Vagina (tissue), 2 donors: ENCODE data around the gene ATP5PO. TPM values are rescaled to one million over a fixed set of nuclear protein-coding genes. Genes with fewer than 3 reads are reported as not detected.
"Not testable (repeated sequence)": the region's sequence is repeated elsewhere in the genome, so short reads cannot be mapped to it uniquely, and the experiment has no call there.

Experiments
- DNase-seq, 2 donors: peaks; one replicate each; pipeline ENCODE4 v3.0.0-alpha.2; 2017; ENCODE audit errors: extremely low spot score in 2 of 2
- H3K27ac ChIP-seq: fragments of 200-600 bp; sonication (generic); one replicate; pipeline ENCODE4 v1.5.1; 2019
- H3K27me3 ChIP-seq: fragments of 200-600 bp; sonication (generic); one replicate; pipeline ENCODE4 v1.5.1; 2019
- H3K36me3 ChIP-seq, 2 donors: fragments of 200-600 bp; sonication (generic); one replicate each; pipeline ENCODE4 v1.5.1; 2017 to 2019
- H3K4me1 ChIP-seq: fragments of 200-600 bp; sonication (generic); one replicate; pipeline ENCODE4 v1.5.1; 2019
- H3K4me3 ChIP-seq, 2 donors: fragments of 200-600 bp; sonication (generic); 1 replicate in 1 of 2; 2 replicates in 1 of 2; pipeline ENCODE4 v1.5.1; 2016 to 2019
- H3K9me3 ChIP-seq: fragments of 200-600 bp; sonication (generic); one replicate; pipeline ENCODE4 v1.5.1; 2019
- CTCF ChIP-seq, 3 experiments: fragments of 450-650 bp in 2 of 3; fragments of 200-600 bp in 1 of 3; sonication (generic) in 1 of 3; IDR thresholded peaks; one replicate each; pipeline ENCODE4 v1.5.1; 2017 to 2019; ENCODE audit warnings: antibody characterized with exemption in 3 of 3, mild to moderate bottlenecking in 2 of 3, moderate library complexity in 2 of 3
- POLR2A ChIP-seq, 2 donors: fragments of 450-650 bp; IDR thresholded peaks; one replicate each; pipeline ENCODE4 v1.6.1; 2017; ENCODE audit warnings: antibody characterized with exemption in 2 of 2, mild to moderate bottlenecking in 2 of 2, moderate library complexity in 2 of 2
- POLR2AphosphoS5 ChIP-seq, 2 donors: sonication (generic); formaldehyde crosslinking; IDR thresholded peaks; one replicate each; pipeline ENCODE4 v1.9.0; 2017; ENCODE audit warnings: antibody characterized with exemption in 2 of 2, mild to moderate bottlenecking in 2 of 2, low read depth in 1 of 2; ENCODE audit not compliant: insufficient read depth in 1 of 2
- intact Hi-C: fragments of 100-400 bp; cut with DNase I; formaldehyde crosslinking; loops from one replicate; pipeline ENCODE4 v1.15.1; 2023
- total RNA-seq: library from RNA; depleted of rRNA; stranded (reverse); fragments of >200 nt; gene quantifications from one replicate; pipeline ENCODE4 v1.2.3, GENCODE V29; 2016

ATP5PO gene
- total RNA-seq, 1 donor from 2014 or later = 133 TPM

GRCh38 chr21:33866826-33867225, 48.8 kb downstream of the ATP5PO start:
- Histone ChIP-seq H3K27ac (no peak overlapping the region), H3K9me3 (no peaks in the 10 kb centered on the region), H3K36me3 (no peaks in the 10 kb centered on the region), H3K4me1 (no peaks in the 10 kb centered on the region), H3K27me3 (no peaks in the 10 kb centered on the region), H3K4me3 (no peak overlapping the region)
- TF ChIP-seq CTCF (IDR thresholded peaks at IDR 0.05) (no peak), POLR2A (IDR thresholded peaks at IDR 0.05) (no peak), POLR2AphosphoS5 (IDR thresholded peaks at IDR 0.05; ENCODE audit: insufficient read depth in 1 of 2, low read depth in 1 of 2) (no peak)
- intact Hi-C loops = no loop called here
- DNase-seq = no peak

- intact Hi-C loops = no loop called here
- H3K4me3 ChIP-seq = no peak overlapping the region
- H3K36me3 ChIP-seq = no peaks in the 10 kb centered on the region
- H3K27me3 ChIP-seq = no peaks in the 10 kb centered on the region
- H3K4me1 ChIP-seq = no peaks in the 10 kb centered on the region
- H3K27ac ChIP-seq = no peak overlapping the region
- no peaks in the 10 kb centered on the region for H3K9me3 ChIP-seq
- no peak for TF ChIP-seq POLR2A (IDR thresholded peaks at IDR 0.05)
- TF ChIP-seq CTCF (IDR thresholded peaks at IDR 0.05) = no peak
- TF ChIP-seq POLR2AphosphoS5 (IDR thresholded peaks at IDR 0.05; ENCODE audit: insufficient read depth in 1 of 2, low read depth in 1 of 2) = no peak
- DNase-seq = no peak
These were observed 49.5 kb downstream of the ATP5PO start for GRCh38 chr21:33865996-33866575.

GRCh38 chr21:33865176-33865575, 50.4 kb downstream of the ATP5PO start:
- DNase-seq = no peak
- TF ChIP-seq POLR2AphosphoS5 (IDR thresholded peaks at IDR 0.05; ENCODE audit: insufficient read depth in 1 of 2, low read depth in 1 of 2) (no peak), POLR2A (IDR thresholded peaks at IDR 0.05) (no peak), CTCF (IDR thresholded peaks at IDR 0.05) (no peak)
- intact Hi-C loops = no loop called here
- no peak overlapping the region for H3K4me3 ChIP-seq
- H3K4me1 ChIP-seq = no peaks in the 10 kb centered on the region
- no peaks in the 10 kb centered on the region for H3K27me3 ChIP-seq
- no peak overlapping the region for H3K27ac ChIP-seq
- no peaks in the 10 kb centered on the region for H3K36me3 ChIP-seq
- no peaks in the 10 kb centered on the region for H3K9me3 ChIP-seq

GRCh38 chr21:33864150-33864549, 51.5 kb downstream of the ATP5PO start:
- no peak for TF ChIP-seq POLR2AphosphoS5 (IDR thresholded peaks at IDR 0.05; ENCODE audit: insufficient read depth in 1 of 2, low read depth in 1 of 2)
- TF ChIP-seq POLR2A (IDR thresholded peaks at IDR 0.05) = no peak
- no peak for TF ChIP-seq CTCF (IDR thresholded peaks at IDR 0.05)
- Histone ChIP-seq H3K36me3 (no peaks in the 10 kb centered on the region), H3K4me3 (no peak overlapping the region), H3K9me3 (no peaks in the 10 kb centered on the region), H3K27me3 (no peaks in the 10 kb centered on the region), H3K4me1 (peaks cover 1% of the 10 kb centered on the region), H3K27ac (no peak overlapping the region)
- no peak for DNase-seq
- intact Hi-C loops = no loop called here

GRCh38 chr21:33863191-33863590, 52.4 kb downstream of the ATP5PO start:
- H3K36me3 ChIP-seq, DNase-seq, H3K27me3 ChIP-seq, H3K4me3 ChIP-seq, intact Hi-C loops, H3K9me3 ChIP-seq, H3K27ac ChIP-seq: not testable (repeated sequence)
- peaks cover 11% of the 10 kb centered on the region for H3K4me1 ChIP-seq
